Panc1 (cell line): ENCODE data around the gene TRAPPC6A. TPM values are rescaled to one million over a fixed set of nuclear protein-coding genes. Genes with fewer than 3 reads are reported as not detected.

Source experiments
- ATAC-seq: fragments of 200-7000 bp; cut with Tn5 transposase; 2 replicates; pipeline ENCODE4 v1.9.1; 2020; ENCODE audit warnings: mild to moderate bottlenecking, moderate library complexity
- BruUV-seq: library from RNA; stranded (reverse); fragments of 400-500 nt; replicated peaks from 2 replicates; lab custom pipeline; 2021; lab: Mats Ljungman, UMichigan
- CTCF ChIA-PET: fragments of 300-600 bp; sonication (Branson Sonifier 250); formaldehyde crosslinking; loops from one replicate; lab custom pipeline; 2022; ENCODE audit warnings: antibody characterized with exemption; lab: Charles Lee
- POLR2A ChIA-PET: fragments of 300-600 bp; sonication (Branson Sonifier 250); formaldehyde crosslinking; loops from one replicate; lab custom pipeline; 2022; ENCODE audit warnings: antibody characterized with exemption; lab: Charles Lee
- DNase-seq: peaks from one replicate; pipeline ENCODE4 v3.0.0-alpha.2; 2010; ENCODE audit warnings: low read depth, low spot score
- H3K27ac ChIP-seq: 2 replicates; pipeline ENCODE4 v1.5.1; 2011; ENCODE audit warnings: mild to moderate bottlenecking, low read length, inconsistent platforms
- H3K27me3 ChIP-seq: fragments of 200-500 bp; sonication (Bioruptor generic); 2 replicates; pipeline ENCODE4 v1.6.0; 2014; ENCODE audit warnings: low read length, inconsistent platforms; ENCODE audit not compliant: control insufficient read depth, insufficient read depth
- H3K36me3 ChIP-seq: fragments of 200-500 bp; sonication (Bioruptor generic); 2 replicates; pipeline ENCODE4 v1.5.1; 2014; ENCODE audit warnings: inconsistent platforms, mild to moderate bottlenecking, low read length, moderate library complexity; ENCODE audit not compliant: control insufficient read depth, insufficient read depth
- H3K4me1 ChIP-seq: 2 replicates; pipeline ENCODE4 v1.5.1; 2011; ENCODE audit warnings: inconsistent platforms, mild to moderate bottlenecking, low read length, moderate library complexity; ENCODE audit not compliant: control insufficient read depth, insufficient read depth
- H3K4me3 ChIP-seq, 2 experiments: 2 replicates each; pipeline ENCODE4 v1.5.1; 2011 to 2012; ENCODE audit warnings: low read depth in 2 of 2, low read length in 2 of 2, mild to moderate bottlenecking in 2 of 2, inconsistent platforms in 1 of 2, moderate library complexity in 1 of 2
- H3K9me3 ChIP-seq: fragments of 200-500 bp; sonication (Bioruptor generic); 2 replicates; pipeline ENCODE4 v1.5.1; 2014; ENCODE audit warnings: low read depth, mild to moderate bottlenecking, inconsistent platforms, low read length, moderate library complexity; ENCODE audit not compliant: control insufficient read depth, insufficient read depth
- CTCF ChIP-seq: fragments of 450-650 bp; IDR thresholded peaks from 2 replicates; pipeline ENCODE4 v1.5.1; 2017; ENCODE audit warnings: mild to moderate bottlenecking
- POLR2AphosphoS5 ChIP-seq: IDR thresholded peaks from 2 replicates; pipeline ENCODE4 v1.6.1; 2012; ENCODE audit warnings: mild to moderate bottlenecking, low read depth, low read length, moderate library complexity
- REST ChIP-seq, 2 experiments: IDR thresholded peaks; 2 replicates each; pipeline ENCODE4 v1.6.1; 2011 to 2012; ENCODE audit warnings: low read depth in 2 of 2, control low read depth in 1 of 2, low read length in 1 of 2, mild to moderate bottlenecking in 1 of 2, moderate library complexity in 1 of 2; ENCODE audit not compliant: insufficient read depth in 1 of 2
- SIN3A ChIP-seq: IDR thresholded peaks from 2 replicates; pipeline ENCODE4 v1.6.1; 2012; ENCODE audit warnings: low read depth, mild to moderate bottlenecking, low read length, moderate library complexity, borderline replicate concordance; ENCODE audit not compliant: insufficient read depth
- TCF7L2 ChIP-seq: IDR thresholded peaks from 2 replicates; pipeline ENCODE4 v1.6.1; 2011; ENCODE audit warnings: mild to moderate bottlenecking, low read depth, low read length, inconsistent platforms
- in situ Hi-C: cut with HindIII; loops from 2 replicates; pipeline ENCODE4 v1.10.0; 2016; ENCODE audit warnings: low sequenced_read_pairs, low pct_unique_long_range_greater_than_20kb
- intact Hi-C: fragments of 100-400 bp; cut with micrococcal nuclease; formaldehyde crosslinking; loops from one replicate; pipeline ENCODE4 v1.10.0; 2022; ENCODE audit not compliant: unreplicated experiment
- total RNA-seq: library from RNA; stranded (reverse); gene quantifications from one replicate; pipeline ENCODE4 v1.2.1, GENCODE V29; 2021; ENCODE audit not compliant: unreplicated experiment

Gene TRAPPC6A
- total RNA-seq, 1 experiment from 2014 or later = 24.7 TPM

- TF ChIP-seq TCF7L2 = no peak
- TF ChIP-seq POLR2AphosphoS5 = no peak
- no peak for TF ChIP-seq CTCF
- TF ChIP-seq SIN3A = no peak
- TF ChIP-seq REST (IDR thresholded peaks at IDR 0.05; ENCODE audit: insufficient read depth in 1 of 2, low read depth in 2 of 2, low read length in 1 of 2) = no peak
- no peaks in the 10 kb centered on the region for H3K4me1 ChIP-seq
- H3K4me3 ChIP-seq = no peak overlapping the region
- DNase-seq (no peak), ATAC-seq (no peak)
- no peaks in the 10 kb centered on the region for H3K9me3 ChIP-seq
- H3K27me3 ChIP-seq = no peaks in the 10 kb centered on the region
- no peak overlapping the region for H3K27ac ChIP-seq
- CTCF ChIA-PET = no interaction called here
- BruUV-seq = no TSS peak
- in situ Hi-C loops (no loop called here), intact Hi-C loops (no loop called here)
- POLR2A ChIA-PET = interaction anchor here (0.5 kb wide), 1 partner anchor 82 kb away, joined by 3 read pairs; no protein-coding TSS in a partner anchor
- no peaks in the 10 kb centered on the region for H3K36me3 ChIP-seq
These were observed 13.3 kb downstream of the TRAPPC6A start for GRCh38 chr19:45164577-45165335.

- no peak for ATAC-seq
- H3K4me1 ChIP-seq = no peaks in the 10 kb centered on the region
- TF ChIP-seq POLR2AphosphoS5 = no peak
- TF ChIP-seq REST (IDR thresholded peaks at IDR 0.05; ENCODE audit: insufficient read depth in 1 of 2, low read depth in 2 of 2, low read length in 1 of 2) = no peak
- no peak for TF ChIP-seq CTCF
- no peak for TF ChIP-seq TCF7L2
- no peak for TF ChIP-seq SIN3A
- no peak overlapping the region for H3K27ac ChIP-seq
- no peak for DNase-seq
- ChIA-PET POLR2A (no interaction called here), CTCF (no interaction called here)
- H3K27me3 ChIP-seq = no peaks in the 10 kb centered on the region
- no peak overlapping the region for H3K4me3 ChIP-seq
- no peaks in the 10 kb centered on the region for H3K36me3 ChIP-seq
- intact Hi-C loops (no loop called here), in situ Hi-C loops (no loop called here)
- no TSS peak for BruUV-seq
- H3K9me3 ChIP-seq = no peaks in the 10 kb centered on the region
These were observed 14.1 kb downstream of the TRAPPC6A start for GRCh38 chr19:45163751-45164460.
